ENCODE results near the gene FCAMR.

Gene FCAMR, protein sequence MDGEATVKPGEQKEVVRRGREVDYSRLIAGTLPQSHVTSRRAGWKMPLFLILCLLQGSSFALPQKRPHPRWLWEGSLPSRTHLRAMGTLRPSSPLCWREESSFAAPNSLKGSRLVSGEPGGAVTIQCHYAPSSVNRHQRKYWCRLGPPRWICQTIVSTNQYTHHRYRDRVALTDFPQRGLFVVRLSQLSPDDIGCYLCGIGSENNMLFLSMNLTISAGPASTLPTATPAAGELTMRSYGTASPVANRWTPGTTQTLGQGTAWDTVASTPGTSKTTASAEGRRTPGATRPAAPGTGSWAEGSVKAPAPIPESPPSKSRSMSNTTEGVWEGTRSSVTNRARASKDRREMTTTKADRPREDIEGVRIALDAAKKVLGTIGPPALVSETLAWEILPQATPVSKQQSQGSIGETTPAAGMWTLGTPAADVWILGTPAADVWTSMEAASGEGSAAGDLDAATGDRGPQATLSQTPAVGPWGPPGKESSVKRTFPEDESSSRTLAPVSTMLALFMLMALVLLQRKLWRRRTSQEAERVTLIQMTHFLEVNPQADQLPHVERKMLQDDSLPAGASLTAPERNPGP

DNA sequence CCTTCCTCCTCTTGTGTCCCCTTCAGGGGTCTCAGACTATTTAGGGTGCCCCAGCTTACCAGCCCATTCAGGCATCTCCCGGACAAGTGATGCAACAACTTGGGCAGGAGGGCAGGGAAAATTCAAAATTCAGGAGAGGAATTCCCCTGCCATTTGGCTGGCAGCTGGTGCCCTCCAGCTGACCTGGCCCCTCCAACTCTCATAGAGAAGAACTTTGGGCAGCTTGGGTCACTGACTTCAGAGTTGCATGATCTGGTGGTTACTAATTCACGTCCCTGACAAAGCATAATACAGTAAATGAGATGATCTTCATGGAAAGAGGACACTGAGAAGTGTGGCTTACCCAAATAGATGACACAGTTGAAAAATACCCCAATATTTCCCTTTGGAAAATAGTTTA lies at the start of gene FCAMR:
FCAMR (minus strand) TSS at position 15 of the 400 bp plus-strand sequence. CDS start 335 bp downstream, outside the sequence.
- no peak for DNase-seq

DNA sequence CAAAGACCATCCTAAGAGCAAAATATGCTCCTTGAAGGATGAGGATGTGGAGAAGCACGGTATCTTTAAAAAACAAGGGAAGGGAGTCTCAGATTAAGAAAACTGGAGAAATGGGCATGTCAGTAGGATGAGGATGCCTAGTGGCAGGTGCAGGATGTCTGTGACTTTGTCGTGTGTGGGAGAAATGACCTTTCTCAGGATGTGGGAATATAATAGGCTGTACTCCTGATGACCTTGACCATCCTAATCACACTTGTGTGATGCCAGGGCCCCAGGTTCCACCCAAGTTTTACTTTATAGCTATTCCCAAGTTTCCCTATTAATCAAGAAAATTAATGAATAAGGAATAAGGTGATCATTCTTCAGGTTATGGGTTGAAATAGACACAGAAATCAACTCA lies 49.4 kb upstream of the FCAMR start:
- no peak for DNase-seq

DNA sequence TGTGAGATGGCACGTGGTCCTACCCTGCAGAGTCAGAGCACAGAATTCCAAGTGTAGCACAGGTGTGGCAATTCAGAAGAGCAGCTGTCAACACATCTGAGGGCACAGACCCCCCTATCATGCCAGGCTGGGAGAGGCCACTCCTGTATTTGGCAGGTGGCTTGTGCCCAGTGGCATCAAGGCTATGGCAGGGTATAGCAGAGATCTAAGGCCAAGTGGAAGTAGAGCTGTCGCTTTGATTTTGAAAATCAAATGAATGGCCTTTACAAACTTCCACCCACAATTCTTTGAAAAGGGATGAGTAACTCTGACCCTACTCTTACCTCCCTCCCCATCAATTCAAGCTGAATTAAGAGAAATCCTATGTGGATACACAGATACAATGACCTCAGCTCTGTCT lies 48.9 kb upstream of the FCAMR start:
- DNase-seq: no peak

DNA sequence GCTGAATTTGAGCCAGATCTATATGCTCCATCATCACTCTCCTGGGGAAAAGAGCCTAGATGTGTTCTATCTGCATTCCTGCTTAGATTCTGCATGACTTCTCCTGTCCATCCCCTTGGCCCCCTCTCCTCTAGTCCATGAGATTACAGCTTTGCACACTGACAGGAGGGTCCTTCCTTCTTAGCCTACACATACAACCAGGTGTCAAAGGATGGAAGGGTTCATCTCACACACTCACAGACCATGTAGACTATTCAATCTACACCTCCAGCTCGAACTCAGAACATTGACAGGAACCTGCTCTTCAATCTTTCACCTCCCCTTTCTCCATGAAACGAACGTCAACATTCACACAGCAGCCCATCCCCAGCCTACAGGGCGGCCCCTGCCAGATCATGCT lies 48.4 kb upstream of the FCAMR start:
- no peak for DNase-seq

DNA sequence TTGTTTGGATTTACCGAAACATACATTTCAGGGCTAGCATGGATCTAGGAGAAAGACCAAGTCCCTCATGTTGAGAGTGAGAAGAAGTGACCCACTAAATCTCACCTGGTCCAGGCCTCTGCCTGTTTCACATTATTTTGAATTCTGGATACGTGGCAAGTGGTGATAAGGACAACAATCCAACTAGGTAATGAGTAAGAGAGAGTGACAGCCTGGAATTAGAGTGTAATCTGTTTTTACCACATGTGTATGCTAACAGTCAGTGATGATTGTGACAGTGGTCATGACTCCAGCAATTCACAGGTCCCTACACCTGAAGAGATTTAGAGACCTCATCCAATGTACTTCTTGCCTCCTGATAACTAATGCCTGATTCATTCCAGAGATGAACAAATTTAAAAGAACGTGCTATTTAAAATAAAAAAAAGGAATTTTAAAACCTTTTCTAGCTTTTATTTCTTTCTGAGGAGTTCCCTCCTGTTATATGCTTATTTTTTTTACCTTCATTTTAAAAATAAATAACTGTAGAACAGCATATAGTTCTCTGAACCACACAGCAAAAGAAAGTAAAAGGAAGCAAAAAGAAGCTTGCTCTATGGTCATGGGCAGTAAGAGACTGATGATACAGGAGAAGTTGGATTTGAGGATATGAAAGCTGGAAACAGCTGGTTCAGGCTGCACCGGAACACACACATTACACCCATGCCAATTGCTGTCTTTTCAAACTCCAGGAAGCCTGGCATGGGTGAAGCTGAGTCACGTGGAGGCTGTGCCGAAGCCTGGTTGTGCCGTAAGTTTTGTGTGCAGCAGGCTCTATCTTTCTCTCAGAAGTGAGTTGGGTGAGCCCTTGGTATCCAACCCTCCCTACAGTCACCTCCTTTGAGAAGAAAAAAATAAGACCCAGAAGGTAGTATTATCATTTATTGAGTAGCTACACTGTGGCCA lies 47.6 kb upstream of the FCAMR start:
- DNase-seq: no peak

DNA sequence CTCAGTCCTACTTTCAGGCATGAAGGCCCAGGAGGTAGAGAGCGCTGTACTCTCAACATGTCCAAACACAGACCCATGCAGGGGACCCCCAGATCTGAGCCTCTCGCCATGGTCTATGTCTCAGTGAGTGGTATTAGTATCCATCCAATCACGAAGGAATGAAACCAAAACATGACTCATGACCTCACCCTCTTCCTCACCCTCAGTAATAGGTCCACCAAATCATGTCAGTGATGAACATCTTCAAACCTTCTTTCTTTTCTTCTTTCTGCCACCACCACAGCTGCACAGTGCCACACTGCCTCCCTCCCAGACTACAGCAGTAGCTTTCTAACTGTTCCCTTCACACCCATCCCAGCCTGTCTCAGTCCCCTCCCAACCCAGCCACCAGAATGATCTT lies 45.5 kb upstream of the FCAMR start:
- no peak for DNase-seq

DNA sequence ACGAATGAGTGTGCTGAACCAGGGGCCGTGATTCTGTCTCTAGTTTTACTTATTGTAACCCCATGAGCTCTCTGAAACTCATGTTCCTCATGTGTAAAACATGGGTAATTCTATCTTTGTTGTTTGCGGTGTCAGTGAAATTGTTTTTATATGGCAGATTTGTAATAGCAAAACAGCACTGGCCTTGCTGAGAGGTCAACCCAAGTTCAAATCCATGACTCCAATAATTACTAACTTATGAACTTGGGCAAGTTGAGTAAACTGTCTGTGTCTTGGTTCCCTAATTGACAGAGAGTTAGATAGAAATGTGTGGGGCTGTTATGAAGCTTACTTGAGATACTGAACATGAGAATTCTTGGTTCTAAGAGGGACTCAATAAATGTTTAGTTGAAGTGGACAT lies 44.5 kb upstream of the FCAMR start:
- no peak for DNase-seq

DNA sequence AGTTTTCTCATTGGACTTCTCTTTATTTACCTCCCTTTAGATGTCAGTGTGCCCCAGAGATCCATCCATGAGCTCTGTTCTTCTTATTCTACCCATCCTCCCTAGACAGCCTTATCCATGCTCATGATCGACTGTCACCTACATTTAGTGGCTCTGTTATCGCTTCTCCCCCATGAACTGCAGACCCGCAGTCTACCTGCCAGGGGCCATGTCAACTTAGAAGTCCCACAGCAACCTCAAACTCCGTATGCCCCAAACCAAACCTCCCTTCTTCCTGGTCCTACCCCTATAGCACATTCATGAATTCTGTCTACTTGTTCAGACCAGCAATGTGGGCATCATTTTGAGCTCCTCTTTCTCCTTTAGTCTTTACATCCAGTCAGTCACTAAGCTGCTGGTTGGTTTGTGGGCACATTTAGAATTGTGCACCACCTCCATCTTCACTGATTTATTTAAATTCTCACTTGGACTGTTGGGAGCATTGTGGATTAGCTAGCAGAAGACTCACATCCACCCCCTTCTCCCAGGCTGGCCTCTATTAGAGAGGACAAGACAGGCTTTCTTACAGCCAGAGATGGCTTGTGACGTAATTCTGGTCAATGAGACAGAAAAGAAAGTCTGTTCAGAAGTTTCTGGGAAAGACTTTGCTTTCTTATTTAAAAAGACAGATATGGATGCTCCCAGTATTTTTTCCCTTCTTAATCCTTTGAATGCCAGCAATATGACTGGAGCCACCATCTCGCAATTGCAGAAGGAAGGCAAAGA lies 43.2 kb upstream of the FCAMR start:
- DNase-seq: no peak

DNA sequence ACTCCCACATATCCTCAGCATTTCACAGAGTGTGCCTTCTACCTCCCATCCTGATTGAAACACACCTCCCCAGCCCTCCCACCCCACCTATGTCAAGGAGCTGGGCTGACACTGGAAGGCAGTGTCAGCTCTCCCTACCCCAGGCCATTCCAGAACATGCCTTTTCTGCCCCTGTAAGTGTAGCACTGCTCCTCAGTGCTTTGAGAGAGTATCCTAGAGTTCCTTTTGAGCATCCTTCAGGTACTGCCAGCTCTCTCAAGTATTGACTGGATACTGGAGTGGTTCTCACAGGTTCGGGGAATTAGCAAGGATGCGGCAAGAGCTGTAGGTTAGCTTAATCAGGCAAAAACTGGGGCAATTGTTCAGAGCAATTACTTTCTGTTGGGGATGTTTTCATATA lies 40.5 kb upstream of the FCAMR start:
- DNase-seq: no peak

DNA sequence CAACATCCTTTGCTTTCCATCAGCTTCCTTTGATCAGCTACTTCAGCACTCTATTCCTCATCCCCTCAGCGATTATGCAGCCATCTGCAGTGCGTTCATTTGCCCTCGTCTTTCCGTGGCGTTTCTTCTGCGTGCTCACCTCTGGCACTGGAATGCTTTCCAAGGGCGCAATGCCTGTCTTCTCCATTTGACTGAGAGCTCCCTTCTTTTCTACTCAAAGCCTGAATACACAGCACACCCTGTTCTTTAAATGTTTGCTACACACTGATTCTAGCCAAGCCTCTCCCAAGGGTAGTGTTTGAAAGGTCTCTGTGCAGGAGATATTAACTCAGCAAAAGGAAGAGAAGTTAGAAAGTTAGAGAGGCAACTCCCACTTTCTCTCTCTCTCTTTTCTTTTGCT lies 39.7 kb upstream of the FCAMR start:
- no peak for DNase-seq

DNA sequence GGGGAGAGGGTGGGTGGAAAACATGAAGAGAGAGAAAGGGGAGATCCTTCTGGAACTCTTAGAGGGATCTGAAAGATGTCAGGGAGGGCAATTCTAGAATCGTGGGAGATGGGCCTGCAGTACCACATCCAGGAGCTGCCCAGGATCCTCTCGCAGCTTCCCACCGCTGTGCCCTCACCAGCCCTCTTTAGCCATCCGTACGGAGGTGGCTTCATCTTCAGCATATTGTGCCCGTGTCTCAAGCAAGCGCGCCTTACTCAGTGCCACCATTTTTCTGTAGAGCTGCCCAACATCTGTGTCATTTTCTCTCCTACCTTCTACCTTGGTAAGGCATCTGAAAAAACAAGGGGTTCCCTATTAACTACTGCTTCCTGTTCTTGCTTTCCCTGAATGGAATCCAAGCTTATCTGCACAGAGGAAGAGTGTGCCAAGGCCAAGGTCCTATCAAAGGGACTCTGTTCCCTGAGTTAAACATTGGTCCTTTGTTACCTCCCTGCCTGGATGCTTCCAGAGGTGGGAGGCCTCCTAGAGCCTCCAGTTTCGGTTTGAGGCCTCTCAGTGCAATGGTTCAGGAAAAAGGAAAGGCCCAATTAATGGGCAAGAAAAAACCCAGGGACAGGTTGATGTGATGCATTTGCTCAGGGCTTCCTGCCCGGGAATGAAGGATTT lies 39.1 kb upstream of the FCAMR start:
- no peak for DNase-seq

DNA sequence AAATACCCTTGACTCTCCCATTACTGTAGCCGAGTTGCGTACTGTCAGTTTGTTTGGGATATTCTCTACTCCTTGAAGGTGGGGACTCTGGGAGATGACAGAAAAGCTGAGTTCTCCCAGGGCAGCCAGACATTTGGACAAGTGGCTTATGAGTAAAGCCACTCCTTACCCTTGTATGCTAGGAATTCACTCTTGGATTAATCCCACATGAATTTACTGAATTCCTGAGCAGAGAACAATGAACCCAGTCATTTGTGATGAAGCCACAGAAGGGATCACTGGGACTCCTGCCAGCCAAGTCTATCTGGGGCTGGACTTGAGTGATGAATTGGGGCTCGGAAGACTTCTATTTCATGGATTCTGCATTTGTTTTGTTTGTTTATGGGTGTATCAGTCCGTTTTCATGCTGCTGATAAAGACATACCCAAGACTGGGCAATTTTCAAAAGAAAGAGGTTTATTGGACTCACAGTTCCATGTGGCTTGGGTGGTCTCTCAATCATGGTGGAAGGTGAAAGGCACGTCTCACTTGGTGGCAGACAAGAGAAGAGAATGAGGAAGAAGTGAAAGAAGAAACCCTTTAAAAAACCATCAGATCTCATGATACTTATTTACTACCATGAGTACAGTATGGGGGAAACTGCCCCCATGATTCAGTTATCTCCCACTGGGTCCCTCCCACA lies 37.2 kb upstream of the FCAMR start:
- DNase-seq: no peak

DNA sequence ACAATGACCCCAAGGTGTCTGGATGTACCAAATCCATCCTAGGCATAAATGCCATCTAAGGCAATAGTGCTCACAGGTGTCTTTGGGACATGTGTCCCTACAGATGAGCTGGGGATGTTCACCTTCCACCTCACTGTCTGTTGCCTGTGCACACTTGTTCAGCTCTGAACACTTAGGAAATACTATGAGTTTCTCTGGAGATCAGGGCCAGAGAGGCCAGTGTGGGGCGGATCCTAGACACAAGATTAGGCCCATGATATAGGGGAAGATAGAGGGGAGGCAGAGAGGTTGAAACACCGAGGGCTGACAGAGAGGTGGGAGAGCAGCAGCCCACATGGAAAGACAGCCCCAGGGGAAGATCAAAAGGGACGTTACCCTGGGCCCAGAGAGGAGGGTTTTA lies 36.7 kb upstream of the FCAMR start:
- DNase-seq: no peak

DNA sequence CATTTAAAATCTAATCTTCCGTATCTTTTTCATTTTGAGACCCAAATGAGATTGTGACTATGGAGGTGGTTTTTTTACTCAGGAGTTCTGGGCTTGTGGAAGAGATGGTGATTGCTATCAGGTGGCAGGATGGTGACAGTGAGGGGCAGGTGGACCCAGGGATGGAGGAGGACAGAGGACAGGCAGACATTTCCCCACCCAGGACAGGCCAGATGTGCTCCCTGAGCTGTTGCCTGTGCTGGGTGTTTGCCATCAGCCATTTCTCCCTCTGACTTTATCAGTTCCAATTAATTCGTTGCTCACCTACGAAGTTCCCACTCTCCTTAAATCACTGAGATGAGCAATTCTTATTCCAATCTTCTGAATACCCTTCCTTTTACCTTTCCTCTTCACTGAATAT lies 35.8 kb upstream of the FCAMR start:
- DNase-seq: no peak

DNA sequence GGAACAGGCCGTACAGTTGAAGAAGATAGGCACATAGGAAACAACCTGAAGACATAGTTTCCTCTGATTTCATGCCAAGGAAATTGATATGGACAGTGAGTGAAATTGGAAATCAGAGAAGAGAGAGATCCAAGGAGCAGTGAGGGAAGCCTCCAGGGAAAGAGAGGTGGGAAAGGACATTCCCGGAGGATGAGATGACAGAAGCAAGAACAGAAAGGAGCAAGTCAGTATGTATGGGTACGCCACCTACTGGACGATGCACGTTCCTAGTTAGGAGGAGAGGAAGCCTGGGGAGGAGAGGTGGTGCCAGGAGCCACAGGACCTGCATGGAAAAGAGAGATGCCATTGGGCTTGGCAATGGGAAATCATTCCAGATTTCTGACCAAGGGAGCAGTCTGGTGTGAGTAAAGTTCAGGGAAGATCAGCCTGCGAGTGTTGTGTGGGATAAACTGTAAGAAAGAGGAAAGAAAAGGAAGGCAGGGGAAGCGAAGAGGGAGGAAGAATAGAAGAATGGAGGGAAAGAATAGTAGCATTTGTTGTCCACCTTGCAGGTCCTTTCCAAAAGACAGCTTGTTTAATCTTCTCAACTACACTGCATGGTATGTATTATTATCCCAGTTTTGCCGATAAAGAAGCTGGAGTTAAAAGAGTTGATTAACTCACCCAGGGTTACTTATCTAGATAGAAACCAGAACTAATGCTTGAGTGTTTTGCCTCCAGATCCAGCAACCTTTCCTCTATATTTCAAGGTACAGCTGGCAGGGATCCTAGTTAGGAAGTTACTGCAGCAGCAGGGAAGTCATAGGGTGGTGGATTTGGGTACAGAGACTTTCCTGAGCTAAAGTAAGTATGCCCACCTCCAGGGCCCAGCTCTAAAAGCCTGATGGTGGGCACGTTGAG lies 34.9 kb upstream of the FCAMR start:
- DNase-seq: no peak

DNA sequence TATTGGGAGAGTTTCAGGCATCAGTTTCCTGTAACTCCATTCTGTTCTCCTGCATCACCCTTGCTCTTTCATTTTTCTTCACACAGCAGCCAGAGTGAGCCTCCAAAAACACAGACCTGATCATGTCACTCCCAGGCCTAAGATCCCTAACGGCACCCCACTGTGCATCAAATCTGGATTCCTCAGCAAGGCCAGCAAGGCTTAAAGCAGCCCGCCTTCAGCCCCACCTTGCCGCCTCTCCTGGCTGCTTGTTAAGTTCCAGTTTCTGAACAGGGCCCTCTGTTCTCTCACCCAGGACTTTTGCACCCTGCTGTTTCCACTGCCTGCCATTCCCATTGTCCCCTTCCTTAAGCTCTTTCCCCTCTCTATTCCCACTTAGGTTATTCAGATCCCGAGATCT lies 33.0 kb upstream of the FCAMR start:
- no peak for DNase-seq

DNA sequence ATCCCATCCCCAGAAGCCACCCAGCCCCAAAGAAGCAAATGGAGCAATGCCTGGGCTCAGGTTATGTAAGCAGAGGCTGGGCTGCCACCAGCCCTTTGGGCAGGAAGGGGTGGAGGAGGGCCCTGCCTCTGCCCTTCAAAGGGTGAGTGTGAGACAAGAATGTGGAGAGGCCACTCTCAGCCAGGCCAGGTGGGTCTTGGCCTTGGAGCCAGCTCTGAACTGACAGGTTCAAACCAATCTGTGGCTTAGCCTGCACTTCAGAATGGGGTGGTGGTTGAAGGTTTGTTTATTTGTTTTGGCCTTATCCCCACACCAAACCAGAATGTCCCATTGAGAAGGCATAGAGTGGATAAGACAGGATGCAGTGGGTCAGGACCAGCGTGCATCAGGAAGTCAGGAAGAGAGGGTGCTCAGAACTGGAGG lies 32.5 kb upstream of the FCAMR start:
- DNase-seq: no peak

DNA sequence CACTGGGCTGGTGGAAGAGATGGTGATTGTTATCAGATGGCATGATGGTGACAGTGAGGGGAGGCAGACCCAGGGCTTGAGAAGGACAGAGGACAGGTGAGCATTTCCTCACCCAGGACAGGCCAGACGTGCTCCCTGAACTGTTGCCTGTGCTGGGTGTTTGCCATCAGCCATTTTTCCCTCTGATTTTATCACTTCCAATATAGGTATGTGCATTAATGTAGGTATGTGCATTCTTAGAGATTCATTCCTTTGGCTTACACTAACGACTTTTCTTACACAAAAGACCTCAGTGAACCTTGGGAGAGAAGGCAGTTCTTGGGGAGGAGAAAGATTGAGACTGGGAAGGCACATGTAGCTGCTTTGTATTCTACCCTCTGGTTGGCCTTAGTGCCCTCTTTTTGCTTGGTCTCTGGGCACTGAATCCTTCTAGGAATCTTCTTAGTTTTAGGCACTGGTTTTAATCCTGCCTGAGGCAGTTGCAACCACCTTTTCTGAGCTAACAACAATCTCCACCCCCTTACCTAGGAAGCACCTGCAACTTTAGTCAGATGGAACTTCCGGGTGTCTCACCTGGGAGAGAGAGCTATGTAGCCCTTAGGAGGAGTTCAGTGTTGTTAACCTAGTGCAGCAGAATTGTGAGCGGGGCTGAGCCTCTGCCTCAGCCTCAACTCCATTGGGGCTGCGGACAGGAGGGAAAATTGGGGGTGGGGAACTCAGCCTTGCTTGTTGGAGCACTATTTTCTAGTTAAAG lies 31.4 kb upstream of the FCAMR start:
- DNase-seq: no peak

DNA sequence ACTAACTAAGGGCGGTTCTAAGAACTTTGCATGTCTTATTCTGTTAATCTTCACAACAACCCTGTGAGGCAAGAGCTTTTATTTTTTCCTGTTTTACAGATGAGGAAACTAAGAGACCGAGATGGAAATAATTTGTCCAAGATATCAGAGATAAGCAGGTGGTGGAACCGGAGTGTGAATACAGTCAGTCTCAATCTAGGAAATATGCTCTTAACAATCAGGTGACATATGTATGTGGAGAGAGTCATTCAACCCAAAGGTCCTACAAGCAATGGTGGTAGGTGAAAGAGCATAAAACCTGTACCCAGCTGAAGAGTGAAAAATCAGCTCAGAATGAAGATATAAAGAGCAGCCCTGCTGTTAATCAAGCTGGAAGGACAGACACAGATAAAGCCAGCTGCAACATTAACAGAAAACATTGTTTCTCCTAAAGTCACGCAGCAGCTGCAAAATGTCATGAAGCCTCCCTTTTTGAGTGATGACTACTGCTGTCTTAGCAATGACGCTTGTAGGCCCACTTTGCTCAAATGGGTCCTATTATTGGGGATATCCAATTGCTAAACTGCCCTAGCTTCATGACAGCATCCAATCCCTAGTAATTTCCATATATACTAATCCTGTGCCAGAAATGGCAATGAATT lies 30.5 kb upstream of the FCAMR start:
- no peak for DNase-seq

Data from activated CD4-positive, alpha-beta T cell treated with anti-CD3 and anti-CD28 coated beads for 1 hour (primary cell).